NCI-H526 treated with DMSO at 0.1 percent for 48 hours (cell line): ENCODE data around the gene FOS.
A peak's percentile ranks its signal among the peaks of the same experiment; 100 is the strongest.
"Not testable (repeated sequence)": the region's sequence is repeated elsewhere in the genome, so short reads cannot be mapped to it uniquely, and the experiment has no call there.

Source experiments
- DNase-seq: peaks from one replicate; lab custom pipeline; 2025; lab: John Stamatoyannopoulos, UW

The FOS gene

GRCh38 chr14:75277008-75277814, 1.4 kb upstream of the FOS start:
- peak; percentile 66 for DNase-seq

- DNase-seq = peak; percentile 47
These were observed 710 bp upstream of the FOS start for GRCh38 chr14:75277815-75278421.

GRCh38 chr14:75279153-75279762, 630 bp downstream of the FOS start:
- peak; percentile 28 for DNase-seq

GRCh38 chr14:75279763-75280290, 1.2 kb downstream of the FOS start:
- peak; percentile 4 for DNase-seq

GRCh38 chr14:75280291-75280830, 1.7 kb downstream of the FOS start:
- DNase-seq = no peak

- no peak for DNase-seq
These were observed 2.4 kb downstream of the FOS start for GRCh38 chr14:75280831-75281653.

GRCh38 chr14:75281654-75282019, 3.0 kb downstream of the FOS start:
- DNase-seq = no peak

- no peak for DNase-seq
These were observed 3.5 kb downstream of the FOS start for GRCh38 chr14:75282170-75282554.

GRCh38 chr14:75282555-75283161, 4.0 kb downstream of the FOS start:
- not testable (repeated sequence) for DNase-seq

- DNase-seq = no peak
These were observed 4.7 kb downstream of the FOS start for GRCh38 chr14:75283162-75283832.

GRCh38 chr14:75283833-75284563, 5.4 kb downstream of the FOS start:
- DNase-seq = no peak

- DNase-seq = no peak
These were observed 6.7 kb downstream of the FOS start for GRCh38 chr14:75285331-75285730.

- DNase-seq = no peak
These were observed 7.7 kb downstream of the FOS start for GRCh38 chr14:75286313-75286712.

- no peak for DNase-seq
These were observed 11.3 kb downstream of the FOS start for GRCh38 chr14:75289840-75290388.

- DNase-seq = no peak
These were observed 12.2 kb downstream of the FOS start for GRCh38 chr14:75290851-75291250.

GRCh38 chr14:75291331-75291730, 12.7 kb downstream of the FOS start:
- no peak for DNase-seq

GRCh38 chr14:75292101-75292563, 13.5 kb downstream of the FOS start:
- no peak for DNase-seq

- no peak for DNase-seq
These were observed 14.3 kb downstream of the FOS start for GRCh38 chr14:75292886-75293285.

- DNase-seq = peak; percentile 77
These were observed 15.5 kb downstream of the FOS start for GRCh38 chr14:75293920-75294648.
